ENCODE results near the gene TCF15. TPM values are rescaled to one million over a fixed set of nuclear protein-coding genes. Genes with fewer than 3 reads are reported as not detected.
A peak's percentile ranks its signal among the peaks of the same experiment; 100 is the strongest.

The TCF15 gene
- total and polyA plus RNA-seq, 2 of the 4 experiments (the other 2 are of a cell fraction), result not detected

- Histone ChIP-seq H3K56ac (ENCODE audit: extremely low read depth, insufficient read depth, low read length) (no peak overlapping the region), H3K27me3 (ENCODE audit: control insufficient read depth, insufficient read depth, low read length) (peaks cover 22% of the 10 kb centered on the region), H3K9me1 (ENCODE audit: insufficient read depth, low read length) (no peaks in the 10 kb centered on the region), H3K27ac (ENCODE audit: insufficient read depth, low read length) (no peak overlapping the region), H3K9ac (ENCODE audit: low read depth, low read length) (no peak overlapping the region), H3K4ac (ENCODE audit: low read depth, low read length) (no peak overlapping the region), H3K36me3 (ENCODE audit: control insufficient read depth, insufficient read depth, low read length) (no peaks in the 10 kb centered on the region), H2BK20ac (ENCODE audit: low read depth, low read length) (no peak overlapping the region), H2AK5ac (ENCODE audit: low read depth, low read length) (no peak overlapping the region), H3K9me3 (ENCODE audit: control insufficient read depth, insufficient read depth, low read length) (no peaks in the 10 kb centered on the region), H3K4me2 (ENCODE audit: low read depth, low read length) (no peak overlapping the region), H3K14ac (replicated peaks; ENCODE audit: low read depth, low read length) (no peak overlapping the region), H2AK9ac (replicated peaks; ENCODE audit: low read depth, low read length, poor library complexity) (no peak overlapping the region), H2AFZ (replicated peaks; ENCODE audit: low read length, poor library complexity) (no peak overlapping the region), H4K8ac (ENCODE audit: low read depth in 2 of 2, low read length in 2 of 2) (no peak overlapping the region), H3K4me1 (ENCODE audit: control insufficient read depth, insufficient read depth, low read length) (no peaks in the 10 kb centered on the region), H2BK120ac (ENCODE audit: low read depth, low read length) (no peak overlapping the region), H2BK15ac (ENCODE audit: low read depth, low read length) (no peak overlapping the region), H2BK5ac (ENCODE audit: low read depth, low read length, poor library complexity, severe bottlenecking) (no peak overlapping the region), H3K4me3 (ENCODE audit: insufficient read depth, low read depth, low read length) (no peak overlapping the region), H4K20me1 (ENCODE audit: insufficient read depth, low read length) (no peaks in the 10 kb centered on the region), H3K23ac (ENCODE audit: low read depth, low read length) (no peak overlapping the region), H3K79me1 (ENCODE audit: low read depth in 1 of 2, low read length in 2 of 2) (no peaks in the 10 kb centered on the region), H3K18ac (ENCODE audit: low read depth, low read length) (no peak overlapping the region), H4K91ac (ENCODE audit: insufficient read depth, low read depth, low read length) (no peak overlapping the region), H4K5ac (ENCODE audit: low read depth, low read length) (no peak overlapping the region)
- dilution Hi-C loops (cut with HindIII; ENCODE audit: low sequenced_read_pairs, unreplicated experiment) (no loop called here), intact Hi-C loops (cut with micrococcal nuclease) (no loop called here), in situ Hi-C loops (cut with MboI; ENCODE audit: low sequenced_read_pairs) (no loop called here)
- ATAC-seq (ENCODE audit: low read depth), result no peak; the same call in 1 of the 2 replicates
- TF ChIP-seq SMC3 (IDR thresholded peaks at IDR 0.05; ENCODE audit: low read depth, low read length), result no peak
- no peak for TF ChIP-seq BHLHE40 (IDR thresholded peaks at IDR 0.05; ENCODE audit: low read depth, low read length)
- TF ChIP-seq CTCF (conservative IDR thresholded peaks at IDR 0.05; ENCODE audit: low read depth, low read length), result peak; percentile 29
- TF ChIP-seq RAD21 (IDR thresholded peaks at IDR 0.05; ENCODE audit: low read length), result no peak
- no peak for TF ChIP-seq POLR2A (IDR thresholded peaks at IDR 0.05; ENCODE audit: low read depth, low read length)
- TF ChIP-seq CEBPB (IDR thresholded peaks at IDR 0.05; ENCODE audit: low read depth, low read length), result no peak
- no peak for TF ChIP-seq MXI1 (IDR thresholded peaks at IDR 0.05; ENCODE audit: borderline replicate concordance, low read depth, low read length)
- no peak for TF ChIP-seq CHD1 (IDR thresholded peaks at IDR 0.05; ENCODE audit: low read depth, low read length)
- no peak for TF ChIP-seq RCOR1 (IDR thresholded peaks at IDR 0.05; ENCODE audit: insufficient replicate concordance, low read length)
- BruUV-seq (replicated peaks), result no TSS peak
- DNase-seq, result peak; percentile 18
- ChIA-PET CTCF (no interaction called here), POLR2A (ENCODE audit: unreplicated experiment) (no interaction called here)
- 20% methylated on average over 2 of the region's 12 CpGs; no CpG with 5 or more reads in 1 of the 2 experiments for WGBS, 2 experiments (ENCODE audit: extremely low coverage in 2 of 2, insufficient read length in 1 of 2)
Observed at GRCh38 chr20:577167-577791, 32.8 kb downstream of the TCF15 start.

Measured in IMR-90 (cell line).